WI38 (cell line): Measurements from ENCODE around the gene PYROXD2.

Experiments
- H3K4me3 ChIP-seq: 2 replicates; pipeline ENCODE4 v1.5.1; 2011; ENCODE audit warnings: low read depth, mild to moderate bottlenecking, control low read depth, low read length
- TF ChIP-seq, protein P1 (sequence below): IDR thresholded peaks from 2 replicates; pipeline ENCODE4 v1.5.1; 2012; ENCODE audit warnings: low read depth, mild to moderate bottlenecking, control low read depth, low read length

PYROXD2 gene

DNA sequence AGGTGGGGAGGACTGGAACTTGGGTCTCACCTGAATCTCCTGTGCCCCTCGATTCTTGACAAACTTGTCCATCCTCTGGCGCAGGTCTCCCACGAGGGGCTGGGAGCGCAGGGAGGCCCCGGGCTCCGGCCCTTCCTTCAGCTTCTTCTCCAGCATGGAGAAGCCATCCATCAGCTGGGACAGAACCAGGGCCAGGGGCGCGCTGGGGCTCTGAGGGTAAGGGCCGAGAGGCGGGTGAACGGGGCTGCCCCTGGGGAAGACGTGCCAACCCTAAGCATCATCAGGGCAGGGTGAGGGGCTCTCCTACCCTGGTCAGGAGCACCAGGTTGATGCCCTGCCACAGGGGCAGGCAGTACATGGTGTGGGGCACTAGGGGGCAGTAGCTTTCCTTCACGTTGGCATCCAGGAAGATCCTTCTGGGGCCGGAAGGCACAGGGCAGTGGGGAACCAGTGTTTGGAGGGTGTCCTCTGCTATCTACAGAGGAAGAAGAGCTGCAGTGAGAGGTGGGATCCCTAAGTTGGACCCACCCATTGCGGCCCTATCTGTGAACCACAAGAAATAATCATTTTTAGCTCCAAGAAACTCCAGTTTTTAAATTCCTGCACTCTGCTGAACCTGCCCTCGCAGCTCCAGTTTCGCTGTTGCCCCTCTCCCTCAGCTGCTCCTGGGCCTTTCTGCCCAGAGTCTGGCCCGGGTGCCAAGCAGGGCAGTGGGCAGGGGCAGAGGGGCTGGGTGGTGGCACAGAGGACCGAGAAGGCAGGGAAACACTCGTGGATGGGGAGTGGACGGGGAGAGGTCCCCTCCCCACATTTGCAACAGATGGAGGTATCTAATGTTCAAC lies 10.8 kb upstream of the PYROXD2 start:
- TF ChIP-seq, protein P1, sequence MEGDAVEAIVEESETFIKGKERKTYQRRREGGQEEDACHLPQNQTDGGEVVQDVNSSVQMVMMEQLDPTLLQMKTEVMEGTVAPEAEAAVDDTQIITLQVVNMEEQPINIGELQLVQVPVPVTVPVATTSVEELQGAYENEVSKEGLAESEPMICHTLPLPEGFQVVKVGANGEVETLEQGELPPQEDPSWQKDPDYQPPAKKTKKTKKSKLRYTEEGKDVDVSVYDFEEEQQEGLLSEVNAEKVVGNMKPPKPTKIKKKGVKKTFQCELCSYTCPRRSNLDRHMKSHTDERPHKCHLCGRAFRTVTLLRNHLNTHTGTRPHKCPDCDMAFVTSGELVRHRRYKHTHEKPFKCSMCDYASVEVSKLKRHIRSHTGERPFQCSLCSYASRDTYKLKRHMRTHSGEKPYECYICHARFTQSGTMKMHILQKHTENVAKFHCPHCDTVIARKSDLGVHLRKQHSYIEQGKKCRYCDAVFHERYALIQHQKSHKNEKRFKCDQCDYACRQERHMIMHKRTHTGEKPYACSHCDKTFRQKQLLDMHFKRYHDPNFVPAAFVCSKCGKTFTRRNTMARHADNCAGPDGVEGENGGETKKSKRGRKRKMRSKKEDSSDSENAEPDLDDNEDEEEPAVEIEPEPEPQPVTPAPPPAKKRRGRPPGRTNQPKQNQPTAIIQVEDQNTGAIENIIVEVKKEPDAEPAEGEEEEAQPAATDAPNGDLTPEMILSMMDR: peak; percentile 88
- no peak overlapping the region for H3K4me3 ChIP-seq

DNA sequence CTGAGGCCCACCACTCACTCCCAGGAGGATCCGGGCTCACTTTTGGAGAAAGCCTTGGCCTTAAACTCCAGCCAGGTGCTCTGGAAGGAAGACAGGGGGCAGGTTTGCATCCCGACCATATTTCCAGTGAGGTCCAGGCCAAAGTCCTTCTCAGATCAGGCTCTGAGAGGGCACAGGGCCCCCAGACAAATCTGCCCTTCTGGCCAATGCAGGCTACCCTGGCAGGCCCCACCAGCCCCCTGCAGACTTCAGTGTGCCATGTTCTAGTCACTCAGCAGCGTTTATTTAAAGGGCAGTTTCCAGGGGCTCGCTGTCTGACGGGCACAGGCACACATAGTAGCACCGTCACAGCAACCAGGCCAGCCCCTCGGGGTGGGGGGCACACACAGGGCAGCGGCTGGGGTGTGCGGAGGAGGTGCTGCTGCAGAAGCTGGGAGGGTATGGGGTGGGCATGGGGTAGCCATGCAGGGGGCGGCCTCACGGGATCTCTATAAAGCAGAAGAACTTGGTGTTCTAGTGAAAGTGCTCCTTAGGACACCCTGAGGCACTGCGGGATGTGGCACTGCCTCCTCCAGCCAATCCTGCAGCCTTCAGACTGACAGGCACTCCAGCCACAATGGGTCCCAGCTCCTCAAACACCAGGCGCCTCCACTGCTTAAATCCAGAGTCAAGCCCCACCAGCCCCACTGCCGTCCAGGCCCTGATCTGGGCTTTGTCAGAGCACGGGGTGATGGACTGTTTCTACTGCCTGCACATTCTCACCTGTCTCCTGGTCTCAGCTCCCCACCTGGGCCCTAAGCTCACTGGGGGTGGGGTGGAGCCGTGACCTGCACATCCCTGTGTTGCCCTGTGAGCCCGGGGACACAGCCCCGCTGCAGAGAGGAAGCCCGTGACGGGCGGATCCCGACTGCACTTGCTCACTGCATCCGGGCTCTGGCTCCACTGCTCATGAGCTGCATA lies 9.6 kb upstream of the PYROXD2 start:
- no peak overlapping the region for H3K4me3 ChIP-seq
- TF ChIP-seq, protein P1: no peak

DNA sequence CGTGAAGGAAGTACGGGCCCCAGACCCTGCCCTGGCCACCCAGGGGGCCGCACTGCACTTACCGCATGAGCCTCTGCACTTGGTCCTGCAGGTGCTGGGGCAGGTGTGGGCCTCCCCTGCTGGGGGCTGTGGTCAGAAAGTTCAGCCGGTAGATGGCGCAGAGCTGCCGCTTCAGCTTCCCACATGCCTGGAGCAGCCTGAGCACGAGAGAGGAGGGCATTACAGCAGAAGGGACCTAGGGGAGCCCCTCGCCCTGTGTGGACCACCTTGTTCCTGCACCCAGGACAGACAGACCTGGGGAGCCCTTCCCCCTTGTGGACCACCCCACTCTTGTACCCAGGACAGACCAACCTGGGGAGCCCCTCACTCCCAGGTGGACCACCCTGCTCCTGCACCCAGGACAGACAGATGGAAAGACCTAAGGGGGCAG lies 8.7 kb upstream of the PYROXD2 start:
- TF ChIP-seq, protein P1: no peak
- H3K4me3 ChIP-seq: no peak overlapping the region

DNA sequence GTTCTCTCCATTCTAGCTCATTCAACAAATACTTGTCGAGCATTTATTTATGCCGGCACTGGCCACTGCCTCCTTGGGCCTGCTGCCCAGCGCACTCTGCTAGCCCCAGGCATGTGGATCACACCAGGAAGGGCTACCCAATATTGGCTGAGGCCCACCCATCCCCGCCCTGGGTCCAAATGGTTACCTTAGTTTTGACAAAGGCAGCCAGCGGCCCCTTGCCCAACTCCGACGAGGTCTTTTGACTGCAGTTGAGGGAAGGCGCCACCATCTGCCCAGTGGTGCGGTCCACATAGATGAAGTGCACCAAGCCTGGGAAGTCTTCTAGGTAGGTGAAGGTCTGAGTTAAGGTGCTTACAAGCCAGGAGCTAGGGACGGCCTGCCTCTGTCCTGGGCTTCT lies 7.2 kb upstream of the PYROXD2 start:
- TF ChIP-seq, protein P1: no peak
- H3K4me3 ChIP-seq: no peak overlapping the region

DNA sequence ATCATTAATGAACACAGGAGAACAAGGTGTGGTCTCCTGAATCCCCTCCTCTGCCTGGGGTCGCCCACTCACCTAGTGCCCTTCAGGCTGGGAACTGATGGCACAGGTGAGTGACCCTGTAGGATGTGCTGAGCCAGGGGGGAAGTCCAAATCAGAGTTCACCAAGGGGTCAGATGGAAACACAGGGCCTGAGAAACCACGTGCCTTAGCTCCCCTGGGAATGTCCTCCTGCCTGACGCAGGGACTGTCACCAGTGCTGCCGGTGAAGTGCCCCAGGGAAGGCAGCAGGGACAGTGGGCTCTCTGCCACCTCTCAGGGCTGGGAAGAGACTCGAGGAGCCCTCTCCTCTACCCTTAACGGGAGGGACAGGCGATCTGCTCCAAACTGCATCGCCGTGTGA lies 5.8 kb upstream of the PYROXD2 start:
- H3K4me3 ChIP-seq: no peak overlapping the region
- TF ChIP-seq, protein P1: no peak

DNA sequence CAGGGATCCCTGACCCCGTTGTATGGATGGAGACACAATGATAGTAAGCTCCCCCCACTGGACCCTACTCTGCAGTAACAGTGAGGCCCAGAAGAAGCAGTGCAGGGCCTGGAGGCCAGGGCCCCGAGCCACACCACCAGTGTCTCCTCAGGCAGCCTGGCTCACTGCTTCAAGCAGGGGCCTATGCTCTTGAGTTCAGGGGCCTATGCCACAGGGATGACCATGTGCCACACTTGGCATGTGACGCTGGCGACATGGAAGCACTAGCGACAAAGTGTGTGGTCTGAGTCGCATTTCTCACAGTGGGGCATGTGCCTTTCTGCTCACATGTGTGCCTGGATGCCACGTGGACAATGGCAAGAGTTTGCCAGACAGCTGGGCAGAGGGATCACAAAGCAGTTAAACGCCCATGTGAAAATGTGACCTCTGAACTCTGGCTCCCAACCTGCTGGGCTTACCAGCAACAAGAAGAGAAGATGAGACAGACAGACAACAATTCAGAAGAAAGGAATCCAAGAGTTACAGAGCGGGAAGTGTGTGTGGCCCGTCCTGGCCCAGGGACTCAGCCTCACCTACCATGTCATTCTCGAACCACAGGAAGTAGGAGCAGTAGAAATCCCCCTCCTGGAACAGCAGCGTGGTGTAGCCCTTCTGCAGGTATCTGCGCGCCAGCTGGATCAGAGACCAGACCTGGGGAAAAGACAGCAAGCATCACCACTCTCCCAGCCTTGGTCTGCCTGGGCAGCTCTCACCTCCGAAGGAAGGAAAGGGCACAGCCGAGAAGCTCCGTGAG lies 4.7 kb upstream of the PYROXD2 start:
- TF ChIP-seq, protein P1: no peak
- no peak overlapping the region for H3K4me3 ChIP-seq
